ENCODE results near the gene GALNT11.

Gene GALNT11

DNA sequence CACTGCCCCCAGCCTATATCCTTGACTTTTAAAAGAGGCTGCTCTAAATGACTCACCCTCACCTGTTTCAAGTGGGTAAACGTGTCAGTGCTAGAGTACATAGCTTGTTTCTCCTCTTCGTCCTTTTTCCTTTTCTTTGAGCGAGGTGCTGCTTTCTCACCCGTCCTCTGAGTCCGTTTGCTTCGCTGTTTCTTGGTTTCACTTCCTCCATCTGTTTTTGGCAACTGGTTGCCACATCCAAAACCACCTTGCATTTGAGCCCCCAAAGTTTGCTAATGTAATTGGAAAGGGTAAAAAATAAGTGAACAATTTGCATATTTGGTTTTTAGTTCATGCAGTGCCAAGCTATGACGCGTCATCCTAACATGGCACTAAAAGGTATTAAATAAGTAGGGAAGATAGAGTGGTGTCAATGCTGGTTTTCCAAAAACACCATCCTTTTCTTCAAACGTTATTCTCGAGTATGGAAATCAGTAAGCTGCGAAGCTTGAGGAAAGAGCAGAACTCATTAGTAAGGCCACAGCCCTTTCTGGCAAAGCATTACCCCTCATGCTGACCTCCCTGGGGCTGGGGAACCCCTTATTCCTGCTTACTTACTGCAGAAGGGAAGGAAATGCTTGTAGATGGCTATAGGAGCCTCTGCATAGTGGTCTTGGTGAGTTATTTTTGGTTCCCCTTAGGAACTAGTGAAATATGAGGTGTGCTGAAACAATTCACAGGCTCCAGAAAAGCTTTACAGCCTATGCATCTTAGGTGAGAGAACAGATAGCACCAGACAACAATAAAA, 133.5 kb downstream of the GALNT11 start:
- no peak for DNase-seq

DNA sequence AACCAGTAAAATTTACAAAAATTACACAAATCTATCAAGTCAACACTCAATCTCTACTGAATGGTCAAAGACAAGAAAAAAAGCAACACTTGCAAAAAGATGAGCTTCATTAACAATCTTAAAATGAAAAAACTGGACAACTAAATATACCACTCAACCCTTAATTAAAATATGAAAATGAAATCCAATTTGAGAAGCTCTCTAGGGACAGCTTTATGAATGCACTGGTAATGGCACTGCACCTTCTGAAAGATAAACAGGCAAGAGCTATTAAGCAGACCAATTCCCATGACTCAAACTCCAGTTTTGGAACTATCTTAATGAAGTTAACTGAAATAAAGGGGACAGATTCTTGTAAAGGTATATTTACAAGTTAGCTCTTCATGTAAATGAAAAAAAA, 135.7 kb downstream of the GALNT11 start:
- DNase-seq, result no peak

DNA sequence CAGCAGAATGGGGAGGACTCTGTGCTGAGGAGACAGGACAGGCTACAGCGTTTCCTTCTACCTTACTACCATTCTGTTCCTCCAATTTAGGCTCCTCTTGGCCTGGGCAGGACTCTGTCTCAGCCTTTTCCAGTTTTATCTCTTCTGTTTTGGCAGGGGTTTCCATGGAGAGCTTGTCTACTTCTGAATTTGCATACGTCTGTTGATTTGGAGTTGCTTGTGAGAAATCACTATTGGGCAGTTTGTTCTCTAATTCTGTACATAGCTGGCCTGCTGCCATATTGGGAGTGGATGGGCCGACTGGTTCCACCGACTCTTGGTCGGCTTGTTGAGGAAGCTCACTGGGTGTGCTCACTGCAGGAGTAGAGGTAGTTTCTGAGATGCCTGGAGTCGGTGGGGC, 136.8 kb downstream of the GALNT11 start:
- no peak for DNase-seq
